ENCODE data around the gene AGER. TPM values are rescaled to one million over a fixed set of nuclear protein-coding genes. Genes with fewer than 3 reads are reported as not detected.

AGER gene
- total and polyA plus RNA-seq, 9 of the 15 experiments (the other 6 are each of a cell fraction or from before 2014, with no cell fraction given) = 1.2 to 11.5 (median 4.1) TPM

GRCh38 chr6:32175711-32176475, 8.2 kb downstream of the AGER start, which contains the start of gene AGPAT1 (continued):
- TF ChIP-seq ZNF263 (CRISPR knock-in tag; IDR thresholded peaks at IDR 0.05; ENCODE audit: borderline replicate concordance) = peak; percentile 12; the same call in 1 of the 2 replicates
- TF ChIP-seq ASH1L (IDR thresholded peaks at IDR 0.05; ENCODE audit: borderline replicate concordance, low read depth, partially characterized antibody) = peak; percentile 54
- TF ChIP-seq HNRNPL (IDR thresholded peaks at IDR 0.05; ENCODE audit: low read depth, low read length) = no peak
- TF ChIP-seq ELK1 (CRISPR knock-in tag; IDR thresholded peaks at IDR 0.05) = no peak
- TF ChIP-seq RNF2 (IDR thresholded peaks at IDR 0.05) = no peak
- no peak for TF ChIP-seq NCOA2 (IDR thresholded peaks at IDR 0.05; ENCODE audit: partially characterized antibody in 2 of 2)
- TF ChIP-seq LEF1 (IDR thresholded peaks at IDR 0.05) = 0 out of 2 replicates have a peak, but pooled peaks have one; percentile 46
- no peak for TF ChIP-seq CHAMP1 (IDR thresholded peaks at IDR 0.05)
- TF ChIP-seq ZNF133 (CRISPR knock-in tag; IDR thresholded peaks at IDR 0.05) = no peak
- no peak for TF ChIP-seq HINFP (tag; conservative IDR thresholded peaks at IDR 0.05; ENCODE audit: low read depth)
- TF ChIP-seq MAZ (CRISPR knock-in tag; conservative IDR thresholded peaks at IDR 0.05 in 1 of 2, IDR thresholded peaks at IDR 0.05 in 1 of 2) = peak in 1 of 2 experiments; percentile 94
- no peak for TF ChIP-seq EWSR1 (IDR thresholded peaks at IDR 0.05; ENCODE audit: borderline replicate concordance, low read depth, partially characterized antibody)
- no peak for TF ChIP-seq KLF1 (tag; IDR thresholded peaks at IDR 0.05)
- TF ChIP-seq LARP7 (IDR thresholded peaks at IDR 0.05) = peak; percentile 99
- no peak for TF ChIP-seq ZNF76 (CRISPR knock-in tag; IDR thresholded peaks at IDR 0.05; ENCODE audit: borderline replicate concordance)
- no peak for TF ChIP-seq ZNF609 (CRISPR knock-in tag; IDR thresholded peaks at IDR 0.05; ENCODE audit: borderline replicate concordance)
- no peak for TF ChIP-seq ZNF140 (CRISPR knock-in tag; IDR thresholded peaks at IDR 0.05)
